Duodenal mucosa (tissue), 2 donors: ENCODE data around the gene ELMO2.

Source experiments
- H3K27ac ChIP-seq: one replicate; pipeline ENCODE4 v1.7.0; 2013; ENCODE audit warnings: low read depth, low read length
- H3K27me3 ChIP-seq, 2 donors: one replicate each; pipeline ENCODE4 v1.7.0; 2013; ENCODE audit warnings: low read length in 2 of 2, control low read depth in 1 of 2; ENCODE audit not compliant: insufficient read depth in 2 of 2, control insufficient read depth in 1 of 2
- H3K36me3 ChIP-seq, 2 donors: one replicate each; pipeline ENCODE4 v1.7.0; 2013; ENCODE audit warnings: low read length in 2 of 2, control low read depth in 1 of 2; ENCODE audit not compliant: insufficient read depth in 2 of 2, control insufficient read depth in 1 of 2
- H3K4me1 ChIP-seq, 2 donors: one replicate each; pipeline ENCODE4 v1.7.0; 2013; ENCODE audit warnings: low read length in 2 of 2, control low read depth in 1 of 2; ENCODE audit not compliant: insufficient read depth in 2 of 2, control insufficient read depth in 1 of 2
- H3K4me3 ChIP-seq, 2 donors: one replicate each; pipeline ENCODE4 v1.7.0; 2013; ENCODE audit warnings: low read length in 2 of 2, low read depth in 1 of 2
- H3K9ac ChIP-seq, 2 donors: one replicate each; pipeline ENCODE4 v1.7.0; 2013; ENCODE audit warnings: low read length in 2 of 2, low read depth in 1 of 2
- H3K9me3 ChIP-seq, 2 donors: one replicate each; pipeline ENCODE4 v1.7.0; 2013; ENCODE audit warnings: low read length in 2 of 2, control low read depth in 1 of 2; ENCODE audit not compliant: control insufficient read depth in 1 of 2

Gene ELMO2

GRCh38 chr20:46333161-46333991 lies 73.0 kb downstream of the ELMO2 start:
- H3K4me1 ChIP-seq, result no peaks in the 10 kb centered on the region
- H3K36me3 ChIP-seq, result no peaks in the 10 kb centered on the region
- peaks cover 2 to 25% of the 10 kb centered on the region in 2 donors for H3K27me3 ChIP-seq
- H3K9ac ChIP-seq, result no peak overlapping the region
- no peak overlapping the region for H3K4me3 ChIP-seq
- no peaks in the 10 kb centered on the region for H3K9me3 ChIP-seq
- H3K27ac ChIP-seq, result no peak overlapping the region

- no peaks in the 10 kb centered on the region for H3K4me1 ChIP-seq
- H3K9ac ChIP-seq, result no peak overlapping the region
- H3K36me3 ChIP-seq, result no peaks in the 10 kb centered on the region
- no peaks in the 10 kb centered on the region for H3K9me3 ChIP-seq
- H3K27me3 ChIP-seq, result peaks cover 2 to 19% of the 10 kb centered on the region in 2 donors
- no peak overlapping the region for H3K27ac ChIP-seq
- H3K4me3 ChIP-seq, result no peak overlapping the region
Observed at GRCh38 chr20:46332373-46333160, 73.8 kb downstream of the ELMO2 start.

GRCh38 chr20:46331611-46332361 lies 74.6 kb downstream of the ELMO2 start:
- Histone ChIP-seq H3K27ac (no peak overlapping the region), H3K4me1 (no peaks in the 10 kb centered on the region), H3K27me3 (peaks cover 0 to 16% of the 10 kb centered on the region in 2 donors), H3K4me3 (no peak overlapping the region), H3K36me3 (no peaks in the 10 kb centered on the region), H3K9me3 (no peaks in the 10 kb centered on the region), H3K9ac (no peak overlapping the region)

- Histone ChIP-seq H3K36me3 (no peaks in the 10 kb centered on the region), H3K4me1 (no peaks in the 10 kb centered on the region), H3K9ac (no peak overlapping the region), H3K27me3 (peaks cover 0 to 17% of the 10 kb centered on the region in 2 donors), H3K9me3 (no peaks in the 10 kb centered on the region), H3K4me3 (no peak overlapping the region), H3K27ac (no peak overlapping the region)
Observed at GRCh38 chr20:46330831-46331371, 75.5 kb downstream of the ELMO2 start.

- Histone ChIP-seq H3K27ac (no peak overlapping the region), H3K9me3 (no peaks in the 10 kb centered on the region), H3K36me3 (no peaks in the 10 kb centered on the region), H3K4me1 (no peaks in the 10 kb centered on the region), H3K4me3 (no peak overlapping the region), H3K27me3 (peaks cover 4 to 22% of the 10 kb centered on the region in 2 donors), H3K9ac (no peak overlapping the region)
Observed at GRCh38 chr20:46330072-46330763, 76.2 kb downstream of the ELMO2 start.

- Histone ChIP-seq H3K4me3 (no peak overlapping the region), H3K9ac (no peak overlapping the region), H3K27me3 (peaks cover 14 to 19% of the 10 kb centered on the region in 2 donors), H3K27ac (no peak overlapping the region), H3K9me3 (no peaks in the 10 kb centered on the region), H3K4me1 (no peaks in the 10 kb centered on the region), H3K36me3 (no peaks in the 10 kb centered on the region)
Observed at GRCh38 chr20:46328200-46328882, 78.1 kb downstream of the ELMO2 start.

GRCh38 chr20:46327557-46327956 lies 78.9 kb downstream of the ELMO2 start:
- H3K9ac ChIP-seq, result no peak overlapping the region
- H3K27me3 ChIP-seq, result peaks cover 19 to 22% of the 10 kb centered on the region in 2 donors
- H3K36me3 ChIP-seq, result no peaks in the 10 kb centered on the region
- no peak overlapping the region for H3K27ac ChIP-seq
- no peaks in the 10 kb centered on the region for H3K9me3 ChIP-seq
- H3K4me1 ChIP-seq, result no peaks in the 10 kb centered on the region
- H3K4me3 ChIP-seq, result no peak overlapping the region

- Histone ChIP-seq H3K36me3 (no peaks in the 10 kb centered on the region), H3K9ac (no peak overlapping the region), H3K9me3 (no peaks in the 10 kb centered on the region), H3K27me3 (peaks cover 19 to 24% of the 10 kb centered on the region in 2 donors), H3K27ac (no peak overlapping the region), H3K4me3 (no peak overlapping the region), H3K4me1 (no peaks in the 10 kb centered on the region)
Observed at GRCh38 chr20:46325789-46326188, 80.6 kb downstream of the ELMO2 start.
